ENCODE results near the gene UBE2M. TPM values are rescaled to one million over a fixed set of nuclear protein-coding genes. Genes with fewer than 3 reads are reported as not detected.

The UBE2M gene
- total RNA-seq, 1 donor from 2014 or later: 52.8 TPM

DNA sequence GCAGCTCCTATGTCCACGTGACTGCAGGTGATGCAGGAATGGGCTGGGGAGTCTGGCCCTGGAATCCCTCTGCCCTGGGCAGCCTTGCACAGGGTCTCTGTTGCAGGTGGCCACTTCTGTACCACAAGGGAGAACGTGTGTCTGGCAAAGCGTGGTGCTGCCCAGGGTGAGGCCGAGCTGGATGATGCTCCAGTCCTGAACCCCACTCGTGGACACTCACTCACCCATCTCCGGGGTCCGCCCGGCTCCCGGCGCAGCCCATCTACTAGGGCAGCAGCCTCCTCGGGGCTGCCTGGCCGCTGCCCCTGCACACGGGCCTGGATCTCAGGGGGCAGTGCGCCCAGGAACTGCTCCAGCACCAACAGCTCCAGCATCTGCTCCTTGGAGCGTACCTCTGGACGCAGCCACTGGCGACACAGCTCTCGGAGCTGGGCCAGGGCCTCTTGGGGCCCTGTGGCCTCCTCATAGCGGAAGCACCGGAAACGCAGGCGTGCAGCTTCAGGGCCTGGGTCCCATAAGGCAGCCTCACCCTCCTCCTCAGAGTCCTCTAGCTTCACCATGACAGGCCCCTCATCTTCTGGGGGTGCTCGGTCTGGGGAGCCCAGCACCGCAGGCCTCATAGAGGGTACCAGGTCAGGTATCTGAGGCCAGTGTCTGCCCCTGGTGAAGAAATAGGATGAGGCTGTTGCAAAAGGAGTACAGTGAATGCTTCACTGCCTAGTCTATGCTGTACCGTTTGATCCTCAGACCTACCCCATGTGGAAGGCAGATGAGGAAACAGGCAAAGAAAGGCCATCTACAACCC, 12.6 kb upstream of the UBE2M start:
- ATAC-seq: no peak

DNA sequence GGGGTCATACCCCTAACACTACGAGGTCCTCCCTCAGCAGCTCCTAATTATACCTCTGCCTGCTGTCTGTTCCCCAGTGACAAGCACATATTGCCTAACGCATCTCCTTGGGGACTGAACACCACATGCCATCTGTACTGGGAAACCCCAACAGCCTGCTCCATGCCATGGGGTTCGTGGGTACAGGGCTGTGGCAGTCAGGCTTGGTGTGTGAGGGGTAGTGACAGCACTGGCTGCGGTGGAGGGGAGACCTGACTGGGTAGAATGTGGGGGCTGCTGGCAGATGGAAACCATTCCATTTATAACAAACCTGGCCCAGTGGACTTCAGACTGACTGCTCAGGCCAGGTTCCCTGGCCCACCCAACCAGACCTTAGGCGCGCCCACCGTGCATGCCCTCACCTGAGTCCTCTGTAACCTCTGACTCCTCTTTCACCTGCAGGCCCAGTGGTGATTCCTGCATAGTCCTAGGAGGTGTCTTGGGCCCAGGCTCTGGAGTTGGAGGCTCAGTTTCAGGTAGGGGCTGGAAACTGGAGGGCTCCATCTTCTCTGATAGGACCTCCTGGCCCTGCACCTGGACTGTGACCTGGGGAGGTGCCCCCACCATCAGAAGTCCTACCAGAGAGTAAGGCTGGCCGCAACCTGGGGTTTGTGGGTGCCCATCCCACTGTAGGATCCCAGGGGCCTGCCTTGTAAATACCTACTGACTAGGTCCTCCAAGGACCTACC, 11.7 kb upstream of the UBE2M start:
- ATAC-seq: no peak

DNA sequence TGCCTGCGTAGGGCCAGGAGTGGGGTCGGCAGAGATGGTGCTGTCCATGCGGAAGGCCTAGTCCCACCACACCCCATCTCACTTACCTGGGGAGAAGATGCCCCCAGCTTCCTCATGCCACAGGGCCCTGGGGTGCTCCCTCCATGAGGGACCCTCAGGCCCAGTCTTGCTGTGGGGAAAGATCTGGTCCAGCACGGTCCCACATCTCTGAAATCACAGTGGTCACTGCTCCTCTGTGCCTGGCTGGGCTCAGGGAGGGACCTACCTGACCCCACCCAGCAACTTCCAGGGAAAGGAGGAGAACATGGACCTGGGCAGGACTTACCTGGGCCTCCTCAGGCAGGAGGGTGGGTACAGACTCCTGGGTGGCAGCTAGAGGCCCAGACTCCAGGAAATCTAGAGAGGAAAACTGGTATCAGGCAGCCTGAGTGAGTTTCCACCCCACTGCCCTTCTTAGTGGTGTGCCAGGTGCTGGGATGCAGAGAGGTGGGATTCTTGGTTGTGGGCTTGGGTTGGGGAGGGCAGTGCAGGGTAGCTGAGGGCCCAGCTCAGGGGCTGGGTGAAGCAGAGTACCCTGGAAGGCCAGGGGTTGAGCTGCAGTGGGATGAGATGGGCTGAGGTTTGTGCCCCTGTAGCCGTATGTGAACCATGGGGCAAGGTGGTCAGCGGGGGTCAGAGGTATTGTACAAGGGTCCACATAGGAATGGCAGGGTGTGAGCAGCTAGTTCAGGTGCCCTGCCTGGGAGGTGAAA, 11.0 kb upstream of the UBE2M start:
- ATAC-seq: no peak

DNA sequence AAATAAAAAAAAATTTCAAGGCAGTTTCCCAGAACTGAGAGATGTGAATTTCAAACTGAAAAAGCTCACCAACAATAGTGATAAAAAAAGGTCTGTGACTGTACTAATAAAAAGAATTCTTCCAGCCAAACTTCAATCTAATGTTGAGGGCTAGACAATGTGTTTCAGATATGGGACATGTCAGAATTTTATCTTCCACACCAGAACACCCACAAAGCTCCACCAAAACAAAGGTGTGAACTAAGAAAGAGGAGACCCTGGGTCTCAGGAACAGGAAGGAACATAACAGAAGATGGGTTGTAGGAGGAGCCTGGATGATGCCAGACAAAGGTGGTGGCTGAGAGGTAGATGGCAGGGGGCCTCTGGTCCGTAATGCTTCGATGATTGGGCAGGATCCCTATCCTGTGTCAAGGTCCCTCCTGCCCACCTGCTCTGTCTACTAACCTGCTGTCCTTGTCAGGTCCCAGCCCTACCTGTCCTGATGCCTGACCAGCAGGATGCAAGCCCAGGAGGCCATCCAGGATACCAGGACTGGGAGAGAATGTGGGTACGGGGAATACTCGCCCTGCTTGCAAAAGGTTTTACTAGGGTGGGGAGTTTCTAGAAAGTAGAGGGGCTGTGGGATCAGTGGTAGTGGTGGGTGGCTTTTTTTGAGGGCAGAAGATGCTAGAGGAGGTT, 10.2 kb upstream of the UBE2M start:
- no peak for ATAC-seq

DNA sequence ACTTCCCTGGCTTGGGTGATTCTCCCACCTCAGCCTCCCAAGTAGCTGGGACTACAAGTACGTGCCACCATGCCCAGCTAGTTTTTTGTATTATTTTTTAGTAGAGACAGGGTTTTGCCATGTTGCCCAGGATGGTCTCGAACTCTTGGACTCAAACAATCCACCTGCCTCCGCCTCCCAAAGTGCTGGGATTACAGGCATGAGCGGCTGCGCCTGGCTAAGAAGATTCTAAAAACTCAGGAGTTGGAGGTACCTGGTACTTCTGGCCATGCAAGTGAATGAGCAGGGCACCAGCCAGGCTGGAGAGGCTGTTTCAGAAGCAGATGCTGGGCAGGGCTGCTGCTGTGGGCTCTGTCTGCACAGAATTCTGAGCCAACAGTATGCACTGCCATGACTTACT, 8.6 kb upstream of the UBE2M start:
- no peak for ATAC-seq

DNA sequence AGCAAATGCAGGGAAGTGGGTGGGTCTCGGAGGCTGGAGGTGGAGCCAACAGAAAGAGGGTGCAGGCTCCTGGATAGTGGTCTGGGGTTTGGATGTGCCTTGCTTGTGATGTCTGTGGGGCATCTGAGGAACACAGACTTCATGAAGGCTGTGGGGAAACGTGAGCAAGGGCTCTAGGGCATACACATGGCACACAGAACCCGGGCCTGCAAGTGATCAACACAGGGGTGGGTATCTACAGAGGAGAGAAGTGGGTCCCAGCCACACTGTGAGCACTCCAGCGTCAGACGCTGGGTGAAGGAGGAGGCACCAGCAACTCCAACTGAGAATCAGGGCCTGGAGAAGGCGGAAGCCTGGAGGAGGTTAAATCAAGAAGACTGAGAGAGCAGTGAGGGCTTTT, 5.4 kb upstream of the UBE2M start:
- no peak for ATAC-seq

DNA sequence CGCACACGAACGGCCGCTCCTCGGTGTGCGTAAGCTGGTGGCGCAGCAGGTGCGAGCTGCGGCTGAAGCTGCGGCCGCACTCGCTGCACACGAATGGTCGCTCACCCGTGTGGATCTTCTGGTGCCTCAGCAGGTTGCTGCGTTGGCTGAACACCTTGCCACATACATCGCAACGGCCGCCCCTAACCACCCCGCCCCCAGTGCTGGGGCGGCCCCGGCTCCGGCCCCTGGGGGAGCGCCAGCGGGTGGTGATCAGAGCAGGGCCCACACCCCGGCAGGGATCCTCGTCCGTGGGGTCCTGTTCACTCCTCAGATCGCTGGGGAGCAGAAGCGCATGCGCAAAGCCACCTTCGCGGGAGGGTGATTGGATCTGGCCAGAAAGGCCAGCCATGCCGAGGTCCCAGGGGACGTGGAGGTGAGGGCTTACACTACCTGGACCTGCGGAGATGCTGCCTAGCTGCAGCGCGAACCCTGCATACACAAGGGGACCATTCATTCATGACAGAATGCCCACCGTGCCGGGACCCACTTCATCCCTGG, 4.7 kb upstream of the UBE2M start:
- ATAC-seq: no peak

DNA sequence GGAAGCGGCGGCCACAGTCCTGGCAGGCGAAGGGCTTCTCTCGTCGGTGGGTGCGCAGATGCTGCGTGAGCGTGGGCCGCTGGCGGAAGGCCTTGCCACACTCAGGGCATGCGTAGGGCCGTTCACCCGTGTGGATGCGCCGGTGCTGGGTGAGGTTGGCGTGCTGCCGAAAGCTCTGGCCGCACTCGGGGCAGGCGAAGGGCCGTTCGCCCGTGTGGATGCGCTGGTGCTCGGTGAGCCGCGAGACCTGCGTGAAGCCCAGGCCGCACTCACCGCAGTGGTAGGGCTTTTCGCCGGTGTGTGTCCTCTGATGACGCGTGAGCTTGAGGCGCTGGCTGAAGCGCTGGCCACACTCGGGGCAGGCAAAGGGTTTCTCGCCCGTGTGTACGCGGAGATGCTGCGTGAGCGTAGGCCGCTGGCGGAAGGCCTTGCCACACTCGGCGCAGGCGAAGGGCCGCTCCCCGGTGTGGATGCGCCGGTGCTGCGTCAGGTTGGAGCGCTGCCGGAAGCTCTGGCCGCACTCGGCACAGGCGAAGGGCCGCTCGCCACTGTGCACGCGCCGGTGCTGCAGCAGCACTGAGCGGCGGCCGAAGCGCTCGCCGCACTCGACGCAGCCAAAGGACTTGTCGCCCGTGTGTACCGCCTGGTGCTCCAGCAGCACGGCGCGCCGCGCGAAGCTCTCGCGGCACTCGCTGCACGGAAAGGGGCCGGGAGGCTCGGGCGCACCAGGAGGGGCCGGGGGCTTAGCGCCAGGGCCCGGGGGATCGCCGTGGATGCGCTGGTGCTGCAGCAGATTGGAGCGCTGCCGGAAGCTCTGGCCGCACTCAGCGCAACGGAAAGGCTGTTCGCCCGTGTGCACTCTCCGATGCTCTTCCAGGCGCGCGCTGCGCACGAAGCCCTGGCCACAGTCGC, 4.0 kb upstream of the UBE2M start:
- ATAC-seq: peak; percentile 16

DNA sequence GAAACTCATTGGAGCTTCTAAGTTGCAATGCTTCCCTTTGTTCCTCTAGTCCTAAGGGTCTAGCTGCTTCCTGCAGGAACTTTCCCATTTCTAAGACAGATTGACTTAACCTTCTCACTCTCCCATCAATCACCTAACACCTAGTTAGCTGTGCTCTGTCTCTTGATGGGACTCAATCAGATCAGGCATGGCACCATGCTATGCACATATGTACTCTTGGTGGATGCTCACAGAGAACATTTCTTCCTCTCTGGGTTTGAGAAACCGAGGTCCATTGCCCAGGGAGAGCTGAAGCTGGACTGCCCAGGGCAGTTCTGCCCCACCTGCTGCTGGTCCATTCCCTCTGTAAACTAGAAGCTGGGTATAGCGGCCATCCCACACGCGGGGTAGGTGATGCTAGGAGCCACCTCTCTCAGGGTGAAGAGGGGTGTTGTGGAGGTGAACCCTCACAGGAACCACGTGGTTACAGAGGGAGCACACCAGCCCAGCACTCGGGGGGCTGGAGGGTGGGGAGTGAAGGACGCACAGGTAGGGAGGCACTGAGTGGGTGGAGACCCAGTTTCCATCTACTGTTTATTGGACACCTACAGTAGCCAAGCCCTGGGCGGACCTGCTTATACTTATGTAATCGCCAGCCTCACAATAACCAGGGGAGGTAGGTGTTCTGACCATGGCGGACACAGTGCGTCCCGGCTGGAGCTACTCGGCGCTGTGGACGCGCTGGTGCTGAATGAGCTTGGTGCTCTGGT, 3.1 kb upstream of the UBE2M start:
- no peak for ATAC-seq

DNA sequence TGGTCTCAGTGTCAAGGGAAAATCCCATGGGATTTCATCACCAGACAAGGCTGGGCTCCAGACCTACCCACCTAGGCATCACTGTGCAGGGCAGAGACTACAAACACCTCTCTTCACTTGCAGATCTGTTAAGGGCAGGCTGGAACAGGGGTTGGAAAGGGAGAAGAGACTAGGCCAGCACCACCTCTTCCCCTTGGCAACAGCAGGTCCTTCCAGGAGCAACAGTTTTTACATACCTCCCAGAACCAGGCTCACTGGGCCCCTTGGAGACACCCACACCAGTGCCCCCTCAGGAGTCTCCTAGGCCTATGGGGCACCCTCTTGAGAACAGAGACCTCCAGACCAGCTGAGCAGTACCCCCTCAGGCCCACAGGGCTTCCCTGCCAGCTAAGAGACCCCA, 2.5 kb upstream of the UBE2M start:
- ATAC-seq: no peak

DNA sequence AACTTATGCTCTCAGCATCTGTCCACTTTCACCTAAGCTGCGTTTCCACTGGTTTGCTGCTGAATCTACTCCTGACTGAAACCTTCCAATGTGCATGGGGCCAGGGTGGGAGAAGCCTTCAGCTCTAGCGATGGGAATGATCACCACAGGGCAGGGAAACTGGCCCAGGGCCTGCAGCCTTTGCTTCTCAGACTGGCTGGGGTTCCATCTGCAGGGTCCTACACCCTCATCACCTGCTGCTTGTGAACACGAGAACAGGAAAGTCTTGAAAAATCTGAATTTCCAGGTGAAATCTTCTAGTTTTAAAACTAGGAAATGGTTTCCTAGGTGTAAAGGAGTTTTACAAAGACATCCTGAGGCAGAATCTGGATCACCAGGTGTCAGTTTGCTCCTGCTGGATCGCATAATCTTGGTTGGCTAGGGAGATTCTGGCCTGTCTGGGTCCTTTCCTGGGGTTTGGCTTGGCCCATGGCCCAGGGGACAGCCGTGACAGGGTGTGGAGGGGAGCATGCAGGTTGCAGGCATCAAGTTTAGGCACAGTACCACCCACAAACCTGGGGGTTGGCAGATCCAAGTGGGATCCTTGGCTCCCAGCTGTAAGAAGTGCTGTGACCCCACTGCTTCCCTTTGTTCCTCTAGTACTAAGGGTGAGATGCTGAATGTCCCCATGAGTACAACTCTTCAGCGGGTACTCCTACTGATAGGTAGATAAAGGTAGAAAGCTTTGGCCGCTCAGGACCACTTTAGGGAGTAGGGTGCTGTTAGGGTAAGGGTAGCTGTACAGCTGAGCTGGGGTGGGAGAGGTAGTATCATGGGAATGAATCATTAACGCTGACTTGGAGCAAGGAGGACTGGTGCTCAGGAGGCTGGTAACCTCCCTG, 1.8 kb upstream of the UBE2M start:
- no peak for ATAC-seq

DNA sequence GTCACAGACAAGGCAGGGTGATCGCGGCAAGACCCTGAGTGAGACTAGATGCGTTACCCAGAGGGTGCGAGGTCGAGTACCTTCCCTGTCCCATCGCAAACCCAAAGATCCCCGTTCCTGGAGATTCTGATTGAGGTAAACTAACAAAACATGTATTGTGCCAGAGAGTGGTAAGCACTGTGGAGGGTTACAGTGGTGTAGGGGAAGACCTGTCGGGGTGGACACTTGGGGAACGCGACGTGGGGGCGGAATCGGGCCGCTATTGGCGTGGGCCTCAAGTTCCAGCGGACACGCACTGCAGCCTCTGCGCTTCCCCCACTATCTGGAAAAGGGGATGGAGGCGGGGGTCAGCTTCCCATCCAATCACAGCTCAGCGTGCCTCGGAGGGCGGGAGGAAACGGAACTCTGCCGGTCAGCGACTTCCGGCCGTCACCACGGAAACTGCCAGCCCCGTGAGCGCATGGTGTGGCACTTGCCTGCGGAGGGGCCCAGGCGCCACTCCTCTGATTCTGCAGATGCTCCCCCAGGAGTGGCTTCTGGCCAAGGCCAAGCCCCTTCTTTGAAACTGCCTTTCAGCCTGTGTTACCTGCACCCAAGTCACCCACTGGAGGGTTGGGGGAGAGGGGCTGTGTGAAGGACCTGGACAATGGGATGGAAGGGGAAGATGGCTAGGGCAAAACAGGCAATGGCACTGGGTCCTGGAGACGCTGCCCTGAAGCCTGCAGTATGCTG, 1.0 kb upstream of the UBE2M start:
- ATAC-seq: peak; percentile 15

DNA sequence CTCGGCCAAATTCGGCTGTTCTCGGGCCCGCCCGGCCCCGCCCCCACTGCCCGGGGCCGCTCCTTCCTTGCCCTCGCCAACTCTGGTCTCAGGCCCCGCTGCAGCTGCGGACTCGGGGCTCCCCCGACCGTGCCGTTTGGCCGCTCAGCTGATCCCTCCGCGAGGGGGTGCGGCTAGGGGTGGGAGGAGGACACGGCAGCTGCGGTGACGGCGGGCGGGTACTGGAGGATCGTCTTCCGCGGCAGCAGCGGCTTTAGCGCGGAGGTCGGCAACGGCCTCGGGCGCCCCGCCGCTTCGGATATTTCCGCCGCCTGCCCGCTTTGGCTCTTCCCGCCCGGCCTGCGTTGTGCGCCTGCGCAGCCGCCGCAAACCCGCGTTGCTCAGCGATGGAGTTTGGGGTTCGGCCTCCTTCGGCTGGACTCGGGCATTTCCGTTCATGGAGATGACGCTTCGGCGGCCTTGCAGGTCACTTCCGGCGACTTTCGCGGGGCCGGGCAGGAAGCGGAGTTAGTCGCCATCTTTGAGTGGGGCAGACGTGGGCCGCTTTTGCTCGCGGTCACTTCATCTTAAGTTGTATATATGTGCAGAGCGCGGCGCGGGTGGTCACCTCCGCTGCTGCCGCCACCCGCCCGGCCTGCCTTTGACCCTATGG, 338 bp upstream of the UBE2M start:
- ATAC-seq: peak; percentile 71

DNA sequence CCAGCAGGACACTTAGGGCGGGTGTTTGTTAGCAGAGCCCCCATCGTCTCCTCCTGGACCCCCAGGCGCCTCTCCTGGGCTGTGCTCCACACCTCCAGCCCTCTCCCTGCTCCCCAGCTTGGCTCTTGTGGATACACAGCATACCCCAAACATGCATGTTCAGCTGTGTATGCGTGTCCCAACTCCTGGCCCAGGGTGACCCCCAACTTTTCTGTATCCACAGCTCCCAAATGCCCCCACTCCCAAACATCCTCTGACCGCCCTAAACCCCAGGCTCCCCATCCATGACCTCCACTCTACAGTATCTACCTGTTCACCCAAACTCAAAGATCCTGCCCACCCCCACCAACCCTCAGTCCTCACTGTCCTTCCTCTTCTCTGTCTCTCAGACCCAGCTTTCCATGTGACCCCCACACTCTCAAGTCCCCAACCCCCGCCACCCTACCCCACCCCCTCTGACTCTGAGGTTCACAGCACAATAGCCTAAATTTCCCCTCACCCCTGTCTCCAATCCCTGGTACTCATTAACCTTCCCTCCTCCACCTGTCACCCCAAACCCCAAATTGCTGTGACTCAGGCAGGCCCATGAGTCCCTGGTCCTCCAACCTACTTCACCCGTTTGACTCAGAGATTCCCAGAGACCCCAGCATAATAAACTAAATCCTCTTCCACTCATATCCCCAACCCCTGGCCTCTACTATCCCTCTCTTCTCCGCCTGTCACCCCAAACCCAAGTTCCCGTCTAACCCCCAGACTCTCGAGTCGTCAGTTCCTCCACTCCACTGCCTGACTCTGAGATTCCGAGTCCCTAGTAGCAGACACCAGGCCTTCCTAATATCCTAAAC, 968 bp downstream of the UBE2M start:
- no peak for ATAC-seq

DNA sequence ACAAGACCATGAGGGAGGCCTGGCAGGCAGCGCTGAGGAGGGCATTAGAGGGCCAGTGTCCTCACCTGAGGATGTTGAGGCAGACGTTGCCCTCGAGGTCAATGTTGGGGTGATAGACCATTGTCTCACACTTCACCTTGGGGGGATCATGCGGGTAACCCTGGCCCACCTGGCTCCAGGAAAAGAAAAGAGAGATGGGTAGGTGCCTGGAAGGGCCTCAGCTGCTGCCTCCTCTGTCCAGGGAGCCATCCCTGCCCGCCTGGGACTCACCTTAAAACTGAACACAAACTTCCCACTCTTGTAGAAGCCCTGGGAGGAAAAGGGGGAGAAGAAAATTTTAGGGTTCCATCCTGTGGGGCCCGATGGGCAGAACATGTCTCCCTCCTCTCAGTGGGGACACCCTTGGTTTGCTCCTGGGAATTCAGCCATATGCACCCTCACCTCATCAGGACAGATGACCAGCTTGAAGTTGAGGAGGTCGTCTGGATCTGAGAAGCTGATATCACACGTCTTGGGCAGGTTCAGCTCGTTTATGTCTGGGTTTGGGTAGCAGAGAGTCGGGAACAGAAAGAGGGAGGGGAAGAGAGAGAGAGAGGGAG, 1.7 kb downstream of the UBE2M start:
- ATAC-seq: no peak

DNA sequence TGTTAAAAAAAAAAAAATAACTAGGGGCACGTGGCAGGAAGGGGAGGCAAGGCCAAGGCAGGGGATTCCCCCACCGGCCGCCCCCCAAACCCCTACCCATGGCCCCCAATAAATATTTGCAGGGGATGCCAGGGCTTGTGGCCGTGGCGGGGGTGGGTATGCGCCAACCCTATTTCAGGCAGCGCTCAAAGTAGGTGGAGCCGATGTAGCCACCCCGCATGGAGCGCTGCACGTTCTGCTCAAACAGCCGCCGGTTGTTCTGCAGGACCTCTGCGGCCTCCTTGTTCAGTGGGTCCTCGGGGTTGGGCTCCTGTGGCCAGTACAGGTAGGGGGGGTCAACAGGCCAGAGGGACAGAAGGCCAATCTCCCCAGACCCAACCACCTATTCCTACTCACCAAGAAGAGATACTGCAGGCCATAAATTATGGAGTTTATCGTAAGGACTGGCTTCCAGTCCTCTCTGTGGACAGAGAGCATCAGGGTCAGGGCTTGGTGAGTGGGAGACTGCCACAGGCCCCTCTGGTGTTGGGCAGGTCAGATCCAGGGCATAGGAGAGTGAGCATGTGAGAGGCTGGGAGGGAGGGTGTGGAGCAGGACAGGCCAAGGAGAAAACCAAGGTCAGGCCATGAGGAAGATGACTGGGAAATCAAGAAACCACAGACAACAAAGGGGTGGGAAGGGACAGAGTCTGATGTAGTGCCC, 2.3 kb downstream of the UBE2M start:
- ATAC-seq: no peak
